ENCODE data around the gene APPL1.

GRCh38 chr3:57261929-57262328 is 34.4 kb downstream of the APPL1 start:
- TF ChIP-seq CTCF (IDR thresholded peaks at IDR 0.05), result no peak
- no peak for TF ChIP-seq POLR2A (IDR thresholded peaks at IDR 0.05)

All from upper lobe of left lung (tissue), 4 donors.